HG03520 (cell line): ENCODE data around the gene CSAG2.
A peak's percentile ranks its signal among the peaks of the same experiment; 100 is the strongest.
"Not testable (repeated sequence)": the region's sequence is repeated elsewhere in the genome, so short reads cannot be mapped to it uniquely, and the experiment has no call there.

Experiments
- ATAC-seq: cut with Tn5 transposase; IDR thresholded peaks from one replicate; pipeline ENCODE4 v1.9.1; 2021; ENCODE audit warnings: mild to moderate bottlenecking, moderate library complexity; ENCODE audit not compliant: unreplicated experiment

CSAG2 gene, protein sequence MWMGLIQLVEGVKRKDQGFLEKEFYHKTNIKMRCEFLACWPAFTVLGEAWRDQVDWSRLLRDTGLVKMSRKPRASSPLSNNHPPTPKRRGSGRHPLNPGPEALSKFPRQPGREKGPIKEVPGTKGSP

DNA sequence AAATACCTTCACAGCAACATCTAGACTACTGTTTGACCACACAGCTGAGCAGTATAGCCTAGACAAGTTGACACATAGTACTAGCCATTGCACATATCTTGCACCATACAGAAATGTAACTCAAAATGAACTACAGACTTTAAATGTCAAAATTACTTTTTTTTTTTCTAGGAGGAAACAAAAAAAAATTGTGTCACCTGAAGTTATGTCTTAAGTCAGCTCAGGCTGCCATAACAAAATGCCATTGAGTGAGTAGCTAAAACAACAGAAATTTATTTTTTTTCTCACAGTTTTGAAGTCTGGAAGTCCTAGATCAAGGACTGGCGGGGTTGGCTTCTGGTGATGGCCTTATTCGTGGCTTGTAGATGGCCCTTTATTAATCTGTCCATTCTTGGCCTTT, at the start of gene CSAG2:
Gene CSAG2, minus strand, starts transcription at position 101 of the 400 bp plus-strand sequence. CDS start 161 bp downstream, outside the sequence.
- ATAC-seq: not testable (repeated sequence)

DNA sequence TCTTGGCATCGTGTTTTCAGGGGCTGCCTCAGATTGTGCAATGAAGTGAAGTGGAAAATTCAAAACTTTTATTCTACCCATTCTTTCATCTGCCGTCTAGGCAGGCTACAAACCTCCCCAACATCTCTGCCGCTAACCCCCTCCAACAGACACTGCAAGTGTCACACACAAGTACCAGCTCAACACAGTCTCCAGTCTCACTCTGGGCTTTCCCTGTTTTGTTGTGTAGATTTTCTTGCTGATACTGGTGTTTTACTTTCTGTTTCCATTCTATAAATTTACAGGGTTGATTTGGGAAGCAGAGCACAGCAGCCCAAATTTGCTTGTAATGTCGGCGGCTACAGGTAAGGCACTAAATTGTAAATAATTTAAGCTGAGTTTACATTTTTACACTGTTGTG, 45.8 kb upstream of the CSAG2 start:
- not testable (repeated sequence) for ATAC-seq

DNA sequence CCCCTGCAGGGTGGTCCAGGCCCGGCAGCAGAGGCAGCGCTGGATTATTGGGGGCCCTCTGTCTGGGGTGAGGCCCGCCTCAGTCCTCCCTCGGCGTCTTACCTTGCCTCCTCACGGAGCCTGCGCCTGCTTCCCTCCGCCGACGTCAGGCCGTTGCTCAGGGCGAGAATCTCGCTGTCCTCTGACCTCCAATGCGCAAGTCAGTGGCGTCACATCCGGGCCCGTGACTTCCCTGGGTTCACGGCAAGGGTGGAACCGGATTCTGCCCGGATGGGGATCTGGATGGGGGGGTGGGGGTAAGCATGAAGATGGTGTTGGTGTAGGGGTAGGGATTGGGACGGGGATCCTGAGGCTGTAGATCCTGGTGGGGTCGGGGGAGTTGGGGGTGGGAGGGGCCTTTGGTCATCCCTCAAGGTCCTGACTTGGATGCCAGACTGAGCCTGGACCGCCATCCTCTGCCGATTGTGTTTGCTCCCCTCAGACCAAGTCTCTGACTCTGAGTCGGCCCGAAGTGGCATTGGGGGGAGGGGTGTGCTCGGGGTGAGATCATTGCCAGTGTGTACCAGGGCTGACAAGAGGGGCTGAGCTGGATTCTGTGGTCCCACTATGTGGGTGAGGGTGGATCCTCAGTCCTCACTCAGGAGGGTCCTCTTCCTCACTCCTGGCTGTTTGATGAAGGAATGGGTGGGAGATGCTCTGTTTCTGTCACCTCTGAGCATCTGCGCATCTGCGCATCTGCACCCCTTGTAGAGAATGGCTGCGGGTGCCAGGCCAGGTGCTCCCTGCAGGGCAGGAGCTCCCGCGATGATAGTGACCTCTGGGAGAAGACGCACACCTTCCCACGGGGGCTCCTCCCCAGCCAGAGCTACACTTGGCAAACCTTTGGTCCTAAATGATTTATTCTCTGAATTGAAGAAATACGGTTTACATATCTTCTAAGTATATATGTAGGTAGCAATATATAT, 44.9 kb upstream of the CSAG2 start, which contains the start of gene MAGEA2:
Gene MAGEA2, minus strand, starts transcription at position 157 of the 965 bp plus-strand sequence. CDS start 2,479 bp downstream, outside the sequence.
- ATAC-seq: not testable (repeated sequence)

DNA sequence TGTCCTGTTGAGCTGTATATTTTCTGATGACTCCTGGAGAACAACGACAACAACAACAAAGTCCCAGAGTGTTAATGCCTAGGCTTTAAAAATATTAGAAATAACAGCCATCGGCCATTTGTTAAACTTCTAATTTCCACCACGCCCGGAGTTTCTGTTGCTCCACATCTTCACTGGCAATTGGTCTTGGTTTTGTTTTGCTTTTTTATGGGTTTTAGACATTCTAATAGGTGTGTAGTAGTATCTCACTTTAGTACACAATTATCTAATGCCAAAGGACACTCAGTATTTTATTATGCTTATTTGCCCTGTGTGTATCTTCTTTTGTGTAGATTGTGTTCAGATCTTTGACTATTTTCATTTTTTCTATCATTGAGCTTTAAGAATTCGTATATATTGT, 29.5 kb upstream of the CSAG2 start:
- ATAC-seq: no peak

DNA sequence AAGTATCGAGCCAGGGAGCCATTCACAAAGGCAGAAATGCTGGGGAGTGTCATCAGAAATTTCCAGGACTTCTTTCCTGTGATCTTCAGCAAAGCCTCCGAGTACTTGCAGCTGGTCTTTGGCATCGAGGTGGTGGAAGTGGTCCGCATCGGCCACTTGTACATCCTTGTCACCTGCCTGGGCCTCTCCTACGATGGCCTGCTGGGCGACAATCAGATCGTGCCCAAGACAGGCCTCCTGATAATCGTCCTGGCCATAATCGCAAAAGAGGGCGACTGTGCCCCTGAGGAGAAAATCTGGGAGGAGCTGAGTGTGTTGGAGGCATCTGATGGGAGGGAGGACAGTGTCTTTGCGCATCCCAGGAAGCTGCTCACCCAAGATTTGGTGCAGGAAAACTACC, 27.5 kb upstream of the CSAG2 start:
- ATAC-seq: not testable (repeated sequence)

DNA sequence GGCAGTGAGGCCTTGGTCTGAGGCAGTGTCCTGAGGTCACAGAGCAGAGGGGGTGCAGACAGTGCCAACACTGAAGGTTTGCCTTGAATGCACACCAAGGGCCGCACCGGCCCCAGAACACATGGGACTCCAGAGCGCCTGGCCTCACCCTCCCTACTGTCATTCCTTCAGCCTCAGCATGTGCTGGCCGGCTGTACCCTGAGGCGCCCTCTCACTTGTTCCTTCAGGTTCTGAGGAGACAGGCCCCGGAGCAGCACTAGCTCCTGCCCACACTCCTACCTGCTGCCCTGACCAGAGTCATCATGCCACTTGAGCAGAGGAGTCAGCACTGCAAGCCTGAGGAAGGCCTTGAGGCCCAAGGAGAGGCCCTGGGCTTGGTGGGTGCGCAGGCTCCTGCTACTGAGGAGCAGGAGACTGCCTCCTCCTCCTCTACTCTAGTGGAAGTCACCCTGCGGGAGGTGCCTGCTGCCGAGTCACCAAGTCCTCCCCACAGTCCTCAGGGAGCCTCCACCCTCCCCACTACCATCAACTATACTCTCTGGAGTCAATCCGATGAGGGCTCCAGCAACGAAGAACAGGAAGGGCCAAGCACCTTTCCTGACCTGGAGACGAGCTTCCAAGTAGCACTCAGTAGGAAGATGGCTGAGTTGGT, 26.9 kb upstream of the CSAG2 start:
- ATAC-seq: no peak

DNA sequence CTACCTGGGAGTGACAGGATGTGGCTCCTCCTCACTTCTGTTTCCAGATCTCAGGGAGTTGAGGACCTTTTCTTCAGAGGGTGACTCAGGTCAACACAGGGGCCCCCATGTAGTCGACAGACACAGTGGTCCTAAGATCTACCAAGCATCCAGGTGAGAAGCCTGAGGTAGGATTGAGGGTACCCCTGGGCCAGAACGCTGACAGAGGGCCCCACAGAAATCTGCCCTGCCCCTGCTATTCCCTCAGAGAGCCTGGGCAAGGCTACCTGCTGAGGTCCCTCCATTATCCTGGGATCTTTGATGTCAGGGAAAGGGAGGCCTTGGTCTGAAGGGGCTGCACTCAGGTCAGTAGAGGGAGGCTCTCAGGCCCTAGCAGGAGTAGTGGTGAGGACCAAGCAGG, 26.0 kb upstream of the CSAG2 start:
- ATAC-seq: no peak

DNA sequence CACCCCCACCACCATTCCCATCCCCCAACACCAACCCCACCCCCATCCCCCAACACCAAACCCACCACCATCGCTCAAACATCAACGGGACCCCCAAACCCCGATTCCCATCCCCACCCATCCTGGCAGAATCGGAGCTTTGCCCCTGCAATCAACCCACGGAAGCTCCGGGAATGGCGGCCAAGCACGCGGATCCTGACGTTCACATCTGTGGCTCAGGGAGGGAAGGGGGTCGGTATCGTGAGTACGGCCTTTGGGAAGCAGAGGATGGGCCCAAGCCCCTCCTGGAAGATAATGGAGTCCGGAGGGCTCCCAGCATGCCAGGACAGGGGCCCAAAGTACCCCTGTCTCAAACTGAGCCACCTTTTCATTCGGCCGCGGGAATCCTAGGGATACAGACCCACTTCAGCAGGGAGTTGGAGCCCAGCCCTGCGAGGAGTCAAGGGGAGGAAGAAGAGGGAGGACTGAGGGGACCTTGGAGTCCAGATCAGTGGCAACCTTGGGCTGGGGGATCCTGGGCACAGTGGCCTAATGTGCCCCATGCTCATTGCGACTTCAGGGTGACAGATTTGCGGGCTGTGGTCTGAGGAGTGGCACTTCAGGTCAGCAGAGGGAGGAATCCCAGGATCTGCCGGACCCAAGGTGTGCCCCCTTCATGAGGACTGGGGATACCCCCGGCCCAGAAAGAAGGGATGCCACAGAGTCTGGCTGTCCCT, 25.2 kb upstream of the CSAG2 start:
- ATAC-seq: not testable (repeated sequence)

DNA sequence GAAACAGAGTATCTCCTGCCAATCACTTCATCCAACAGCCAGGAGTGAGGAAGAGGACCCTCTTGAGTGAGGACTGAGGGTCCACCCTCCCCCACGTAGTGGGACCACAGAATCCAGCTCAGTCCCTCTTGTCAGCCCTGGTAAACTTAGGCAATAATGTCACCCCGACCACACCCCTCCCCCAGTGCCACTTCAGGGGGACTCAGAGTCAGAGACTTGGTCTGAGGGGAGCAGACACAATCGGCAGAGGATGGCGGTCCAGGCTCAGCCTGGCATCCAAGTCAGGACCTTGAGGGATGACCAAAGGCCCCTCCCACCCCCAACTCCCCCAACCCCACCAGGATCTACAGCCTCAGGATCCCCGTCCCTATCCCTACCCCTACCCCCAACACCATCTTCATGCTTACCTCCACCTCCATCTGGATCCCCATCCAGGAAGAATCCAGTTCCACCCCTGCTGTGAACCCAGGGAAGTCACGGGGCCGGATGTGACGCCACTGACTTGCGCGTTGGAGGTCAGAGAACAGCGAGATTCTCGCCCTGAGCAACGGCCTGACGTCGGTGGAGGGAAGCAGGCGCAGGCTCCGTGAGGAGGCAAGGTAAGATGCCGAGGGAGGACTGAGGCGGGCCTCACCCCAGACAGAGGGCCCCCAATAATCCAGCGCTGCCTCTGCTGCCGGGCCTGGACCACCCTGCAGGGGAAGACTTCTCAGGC, 24.3 kb upstream of the CSAG2 start, which contains the start of the genes CSAG1 and MAGEA12:
Gene CSAG1, minus strand, starts transcription at position 461 of the 715 bp plus-strand sequence. CDS start 1,261 bp downstream, outside the sequence.
Gene MAGEA12, plus strand, starts transcription at position 497 of the 715 bp plus-strand sequence. CDS start 2,405 bp downstream, outside the sequence.
- no peak for ATAC-seq

DNA sequence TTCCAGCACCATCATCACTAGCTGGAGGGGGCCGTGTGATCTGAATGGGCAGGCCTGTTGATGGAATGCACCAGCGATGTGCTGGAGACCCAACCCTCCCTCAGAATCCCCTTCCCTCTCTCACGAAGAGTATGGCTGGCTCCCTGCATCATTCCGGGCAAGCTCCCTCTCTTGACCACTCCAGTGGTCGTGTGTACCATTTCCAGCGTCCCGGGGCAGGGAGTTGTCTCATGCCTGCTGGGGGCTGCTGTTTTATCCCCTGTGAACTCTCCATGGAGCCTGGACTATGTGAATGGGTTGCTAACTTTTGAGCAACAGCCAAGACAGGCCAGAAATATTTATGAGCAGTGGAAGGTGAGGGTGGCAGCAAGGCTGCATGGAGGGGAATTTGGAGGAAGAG, 16.3 kb upstream of the CSAG2 start:
- no peak for ATAC-seq

DNA sequence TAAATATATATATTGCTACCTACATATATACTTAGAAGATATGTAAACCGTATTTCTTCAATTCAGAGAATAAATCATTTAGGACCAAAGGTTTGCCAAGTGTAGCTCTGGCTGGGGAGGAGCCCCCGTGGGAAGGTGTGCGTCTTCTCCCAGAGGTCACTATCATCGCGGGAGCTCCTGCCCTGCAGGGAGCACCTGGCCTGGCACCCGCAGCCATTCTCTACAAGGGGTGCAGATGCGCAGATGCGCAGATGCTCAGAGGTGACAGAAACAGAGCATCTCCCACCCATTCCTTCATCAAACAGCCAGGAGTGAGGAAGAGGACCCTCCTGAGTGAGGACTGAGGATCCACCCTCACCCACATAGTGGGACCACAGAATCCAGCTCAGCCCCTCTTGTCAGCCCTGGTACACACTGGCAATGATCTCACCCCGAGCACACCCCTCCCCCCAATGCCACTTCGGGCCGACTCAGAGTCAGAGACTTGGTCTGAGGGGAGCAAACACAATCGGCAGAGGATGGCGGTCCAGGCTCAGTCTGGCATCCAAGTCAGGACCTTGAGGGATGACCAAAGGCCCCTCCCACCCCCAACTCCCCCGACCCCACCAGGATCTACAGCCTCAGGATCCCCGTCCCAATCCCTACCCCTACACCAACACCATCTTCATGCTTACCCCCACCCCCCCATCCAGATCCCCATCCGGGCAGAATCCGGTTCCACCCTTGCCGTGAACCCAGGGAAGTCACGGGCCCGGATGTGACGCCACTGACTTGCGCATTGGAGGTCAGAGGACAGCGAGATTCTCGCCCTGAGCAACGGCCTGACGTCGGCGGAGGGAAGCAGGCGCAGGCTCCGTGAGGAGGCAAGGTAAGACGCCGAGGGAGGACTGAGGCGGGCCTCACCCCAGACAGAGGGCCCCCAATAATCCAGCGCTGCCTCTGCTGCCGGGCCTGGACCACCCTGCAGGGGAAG, 5.0 kb upstream of the CSAG2 start, which contains the start of gene MAGEA2B:
Gene MAGEA2B, plus strand, starts transcription at position 814 of the 973 bp plus-strand sequence. CDS start 2,479 bp downstream, outside the sequence.
- not testable (repeated sequence) for ATAC-seq

DNA sequence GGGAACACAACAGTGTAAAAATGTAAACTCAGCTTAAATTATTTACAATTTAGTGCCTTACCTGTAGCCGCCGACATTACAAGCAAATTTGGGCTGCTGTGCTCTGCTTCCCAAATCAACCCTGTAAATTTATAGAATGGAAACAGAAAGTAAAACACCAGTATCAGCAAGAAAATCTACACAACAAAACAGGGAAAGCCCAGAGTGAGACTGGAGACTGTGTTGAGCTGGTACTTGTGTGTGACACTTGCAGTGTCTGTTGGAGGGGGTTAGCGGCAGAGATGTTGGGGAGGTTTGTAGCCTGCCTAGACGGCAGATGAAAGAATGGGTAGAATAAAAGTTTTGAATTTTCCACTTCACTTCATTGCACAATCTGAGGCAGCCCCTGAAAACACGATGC, 4.1 kb upstream of the CSAG2 start:
- not testable (repeated sequence) for ATAC-seq

DNA sequence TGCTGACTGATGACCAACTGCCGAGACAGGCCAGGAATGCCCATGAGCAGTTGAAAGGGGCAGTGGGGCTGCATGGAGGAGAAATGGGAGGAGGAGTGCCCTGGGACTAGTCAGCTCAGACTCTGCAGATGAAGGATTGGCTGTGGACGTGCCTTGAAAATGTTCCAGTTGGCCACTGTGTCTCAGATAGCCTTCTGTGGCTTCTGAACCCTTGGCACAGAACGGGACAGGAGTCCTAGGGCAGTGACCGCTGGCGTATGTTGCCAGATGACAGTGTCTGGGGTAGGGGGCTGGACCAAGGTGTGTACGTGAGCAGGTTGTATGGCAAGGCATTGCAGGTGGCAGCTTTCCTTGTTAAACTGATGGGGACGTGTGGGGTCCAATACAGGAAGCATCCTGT, 2.6 kb downstream of the CSAG2 start:
- ATAC-seq: not testable (repeated sequence)

DNA sequence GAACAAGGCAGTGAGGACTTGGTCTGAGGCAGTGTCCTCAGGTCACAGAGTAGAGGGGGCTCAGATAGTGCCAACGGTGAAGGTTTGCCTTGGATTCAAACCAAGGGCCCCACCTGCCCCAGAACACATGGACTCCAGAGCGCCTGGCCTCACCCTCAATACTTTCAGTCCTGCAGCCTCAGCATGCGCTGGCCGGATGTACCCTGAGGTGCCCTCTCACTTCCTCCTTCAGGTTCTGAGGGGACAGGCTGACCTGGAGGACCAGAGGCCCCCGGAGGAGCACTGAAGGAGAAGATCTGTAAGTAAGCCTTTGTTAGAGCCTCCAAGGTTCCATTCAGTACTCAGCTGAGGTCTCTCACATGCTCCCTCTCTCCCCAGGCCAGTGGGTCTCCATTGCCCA, 8.7 kb downstream of the CSAG2 start:
- not testable (repeated sequence) for ATAC-seq

DNA sequence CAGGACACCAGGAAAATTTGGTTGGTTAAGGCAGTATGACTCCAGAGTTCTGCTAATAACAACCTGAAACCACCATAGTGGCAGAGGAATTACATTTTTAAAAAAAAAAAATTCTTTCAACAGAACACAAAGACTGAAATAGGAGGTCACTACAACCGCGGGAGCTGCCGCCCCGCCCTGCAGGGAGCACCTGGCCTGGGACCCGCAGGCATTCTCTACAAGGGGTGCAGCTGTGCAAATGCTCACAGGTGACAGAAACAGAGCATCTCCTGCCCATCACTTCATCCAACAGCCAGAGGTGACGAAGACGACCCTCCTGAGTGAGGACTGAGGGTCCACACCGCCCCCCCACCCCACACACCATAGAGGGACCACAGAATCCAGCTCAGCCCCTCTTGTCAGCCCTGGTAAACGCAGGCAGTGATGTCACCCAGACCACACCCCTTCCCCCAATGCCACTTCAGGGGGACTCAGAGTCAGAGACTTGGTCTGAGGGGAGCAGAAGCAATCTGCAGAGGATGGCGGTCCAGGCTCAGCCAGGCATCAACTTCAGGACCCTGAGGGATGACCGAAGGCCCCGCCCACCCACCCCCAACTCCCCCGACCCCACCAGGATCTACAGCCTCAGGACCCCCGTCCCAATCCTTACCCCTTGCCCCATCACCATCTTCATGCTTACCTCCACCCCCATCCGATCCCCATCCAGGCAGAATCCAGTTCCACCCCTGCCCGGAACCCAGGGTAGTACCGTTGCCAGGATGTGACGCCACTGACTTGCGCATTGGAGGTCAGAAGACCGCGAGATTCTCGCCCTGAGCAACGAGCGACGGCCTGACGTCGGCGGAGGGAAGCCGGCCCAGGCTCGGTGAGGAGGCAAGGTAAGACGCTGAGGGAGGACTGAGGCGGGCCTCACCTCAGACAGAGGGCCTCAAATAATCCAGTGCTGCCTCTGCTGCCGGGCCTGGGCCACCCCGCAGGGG, 10.8 kb downstream of the CSAG2 start, which contains the start of gene MAGEA3:
Gene MAGEA3, plus strand, starts transcription at position 843 of the 980 bp plus-strand sequence. CDS start 2,039 bp downstream, outside the sequence.
- not testable (repeated sequence) for ATAC-seq

DNA sequence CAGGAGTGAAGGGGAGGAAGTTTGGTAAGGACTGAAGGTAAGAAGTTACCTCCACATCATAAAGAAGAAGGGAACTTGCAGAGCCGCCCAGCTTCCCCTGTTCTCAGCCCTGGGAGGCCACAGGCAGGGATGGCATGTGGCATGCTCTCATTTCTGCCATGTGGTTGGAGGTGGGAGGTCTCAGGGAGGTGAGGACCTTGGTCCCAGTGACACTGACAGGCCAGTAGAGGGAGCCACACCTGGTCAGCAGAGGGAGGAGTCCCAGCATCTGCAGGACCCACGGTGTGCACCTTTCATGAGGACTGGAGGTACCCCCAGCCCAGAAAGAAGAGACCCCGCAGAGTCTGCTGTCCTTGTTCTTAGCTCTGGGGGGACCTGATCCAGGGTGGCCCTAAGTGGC, 28.1 kb downstream of the CSAG2 start:
- peak; percentile 78 for ATAC-seq

DNA sequence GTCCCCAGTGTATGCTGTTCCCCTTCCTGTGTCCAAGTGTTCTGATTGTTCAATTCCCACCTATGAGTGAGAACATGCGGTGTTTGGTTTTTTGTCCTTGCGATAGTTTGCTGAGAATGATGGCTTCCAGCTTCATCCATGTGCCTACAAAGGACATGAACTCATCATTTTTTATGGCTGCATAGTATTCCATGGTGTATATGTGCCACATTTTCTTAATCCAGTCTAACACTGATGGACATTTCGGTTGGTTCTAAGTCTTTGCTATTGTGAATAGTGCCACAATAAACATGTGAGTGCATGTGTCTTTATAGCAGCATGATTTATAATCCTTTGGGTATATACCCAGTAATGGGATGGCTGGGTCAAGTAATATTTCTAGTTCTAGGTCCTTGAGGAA, 34.4 kb downstream of the CSAG2 start:
- ATAC-seq: not testable (repeated sequence)
